DMS114 treated with DMSO at 0.1 percent for 48 hours (cell line): ENCODE results near the gene FAM53B.

ENCODE experiments used
- DNase-seq: peaks from one replicate; lab custom pipeline; 2025; ENCODE audit not compliant: unreplicated experiment; lab: John Stamatoyannopoulos, UW

The FAM53B gene

DNA sequence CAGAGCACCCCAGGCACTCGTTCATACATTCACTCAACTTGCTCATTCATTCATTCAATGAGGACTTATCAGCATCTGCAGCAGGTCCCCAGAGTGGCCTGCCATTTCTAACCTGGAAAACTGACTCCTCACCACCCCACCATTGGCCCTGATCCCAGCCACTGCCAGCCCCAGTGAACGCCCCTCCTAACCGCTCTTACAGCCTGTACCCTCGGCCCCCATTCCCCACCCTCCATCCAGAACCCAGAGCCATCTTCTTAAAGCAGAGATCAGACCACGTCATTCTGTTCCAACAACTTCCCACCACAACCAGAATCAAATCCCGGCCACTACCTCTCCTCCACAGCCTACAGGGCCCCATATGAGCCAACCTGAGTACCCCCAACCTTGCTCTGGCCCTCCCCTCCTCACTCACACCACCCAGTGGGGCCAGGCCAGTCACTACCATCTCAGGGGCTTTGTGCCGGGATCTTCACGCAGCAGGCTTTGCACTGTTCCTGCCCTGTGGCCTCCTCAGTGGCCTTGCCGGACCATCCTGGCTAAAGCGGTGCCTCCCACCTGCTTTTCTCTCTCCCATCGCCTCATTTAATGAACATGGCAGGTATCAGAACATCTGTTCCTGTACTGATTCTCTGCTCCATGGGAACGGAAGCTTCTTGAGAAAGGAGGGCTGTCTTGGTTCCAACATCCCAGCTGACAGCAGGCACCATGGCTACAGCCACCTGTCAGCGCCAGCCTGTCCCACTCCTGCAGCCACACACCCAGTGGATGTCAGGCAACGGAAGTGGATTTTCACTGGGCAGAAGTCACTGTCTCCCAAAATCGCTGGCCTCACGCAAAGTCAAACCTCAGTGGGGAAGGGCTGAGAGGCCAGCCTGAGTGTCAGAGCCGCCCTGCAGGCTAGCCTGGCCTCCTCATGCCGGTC is 45.4 kb downstream of the FAM53B start:
- no peak for DNase-seq

DNA sequence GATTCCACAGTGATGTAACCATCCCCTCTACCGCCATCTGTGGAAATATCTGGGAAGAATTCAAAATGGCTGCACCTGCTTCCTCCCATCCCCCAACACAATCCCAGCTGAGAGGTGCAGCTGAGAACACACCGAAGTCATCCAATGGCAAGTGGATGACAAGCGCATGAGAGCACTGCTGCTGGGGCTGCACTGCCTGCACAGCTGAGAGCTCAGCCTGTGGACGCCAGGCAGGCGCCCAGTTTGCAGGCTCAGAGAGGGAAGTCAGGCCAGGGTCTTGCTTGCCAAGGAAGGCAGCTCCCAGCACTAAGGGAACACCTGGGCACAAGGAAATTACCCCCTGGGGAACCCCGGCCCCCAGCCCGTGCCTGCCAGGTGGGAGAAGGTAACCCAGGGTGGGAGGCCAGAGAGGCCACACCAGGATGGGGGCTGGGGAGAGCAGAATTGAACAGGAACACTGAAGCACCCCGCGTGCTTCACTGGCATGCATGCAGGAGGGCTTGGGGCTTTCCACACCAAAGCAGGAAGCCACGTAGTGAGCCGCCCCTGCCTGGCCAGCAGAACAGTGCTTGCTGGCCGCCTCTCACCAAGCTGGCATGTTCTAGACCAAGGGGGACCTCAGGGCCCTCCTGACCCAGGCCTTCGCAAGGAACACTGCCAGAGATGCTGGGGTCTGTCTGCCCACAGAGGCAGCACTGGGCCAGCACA is 46.2 kb downstream of the FAM53B start:
- DNase-seq, result no peak

DNA sequence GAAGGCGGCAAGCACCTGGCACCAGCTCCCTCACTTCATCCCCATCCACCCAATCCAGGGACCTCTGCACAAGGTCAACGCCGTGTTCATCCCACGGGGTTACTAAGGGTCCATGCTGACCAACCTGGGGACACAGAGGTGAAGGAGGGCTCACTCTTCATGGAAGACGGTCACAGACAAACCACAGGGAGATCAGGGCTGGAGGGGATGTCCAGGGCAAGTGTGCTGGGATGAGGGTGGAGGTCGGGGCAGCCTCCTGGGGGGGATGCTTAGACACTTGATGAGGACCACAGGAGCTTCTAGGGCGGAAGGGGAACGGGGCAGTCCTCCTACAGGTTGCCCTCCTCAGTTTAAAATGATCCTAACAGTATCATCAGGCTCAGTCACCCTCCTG is 46.7 kb downstream of the FAM53B start:
- DNase-seq, result no peak

DNA sequence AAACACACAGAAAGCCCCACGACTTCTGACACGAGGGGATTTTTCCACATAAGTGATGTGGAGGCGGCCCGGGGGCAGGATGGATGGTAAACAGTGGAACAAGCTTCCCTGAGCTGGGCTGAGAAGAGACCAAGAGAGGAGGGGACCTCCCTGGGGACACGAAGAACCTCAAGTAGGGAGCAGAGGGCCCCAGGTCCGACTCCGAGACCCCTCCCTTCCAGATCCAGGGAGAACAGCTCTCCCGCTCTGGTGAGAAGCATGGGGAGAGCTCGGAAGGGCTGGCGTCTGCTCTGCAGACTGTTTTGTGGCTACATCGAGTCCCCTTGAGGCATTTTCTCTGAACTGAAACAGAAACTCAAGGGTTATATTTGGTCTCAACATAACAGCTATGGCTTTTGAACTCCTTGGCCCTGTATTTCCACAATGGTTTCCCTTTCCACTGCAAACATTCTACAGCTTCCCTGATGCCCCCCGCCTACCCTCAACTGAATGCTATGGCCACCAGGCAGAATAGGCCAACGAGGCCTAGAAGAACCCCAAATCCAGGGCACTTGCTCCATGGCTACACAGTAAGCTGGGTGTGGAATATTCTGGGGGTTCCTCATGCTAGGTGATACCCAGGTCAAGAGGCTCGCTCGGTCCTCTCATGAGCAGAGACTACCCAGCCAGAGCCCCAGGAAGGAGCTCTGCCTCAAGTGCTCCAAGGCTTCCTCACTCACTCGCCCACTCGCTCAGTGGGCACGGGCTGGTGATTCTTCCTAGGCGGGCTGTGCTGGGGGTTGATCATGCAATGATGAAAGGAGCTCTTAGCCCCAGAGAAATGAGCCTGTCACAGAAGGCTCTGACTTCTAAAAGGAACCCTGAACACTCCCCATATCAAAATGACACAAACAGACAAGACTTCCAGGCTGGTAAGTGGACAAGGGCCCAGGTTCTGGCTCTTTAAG is 47.5 kb downstream of the FAM53B start:
- DNase-seq, result no peak

DNA sequence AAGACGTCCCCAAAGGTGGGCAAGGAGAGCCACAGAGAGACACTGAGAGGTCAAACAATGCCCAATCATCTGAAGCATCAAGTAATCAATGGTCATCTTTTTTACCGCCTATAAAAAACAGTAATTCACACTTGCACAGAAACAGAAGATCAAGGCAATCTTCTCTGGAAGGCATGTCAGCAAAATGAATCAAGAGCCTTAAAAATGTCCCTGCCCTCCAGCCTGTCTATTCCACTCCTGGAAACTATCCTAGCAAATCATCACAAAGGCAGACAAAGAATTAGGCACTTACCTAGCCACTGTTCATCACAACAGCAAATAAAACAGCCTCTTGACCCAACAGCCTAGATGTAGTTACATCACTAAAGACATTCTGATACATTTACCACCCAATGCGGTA is 48.9 kb downstream of the FAM53B start:
- no peak for DNase-seq

DNA sequence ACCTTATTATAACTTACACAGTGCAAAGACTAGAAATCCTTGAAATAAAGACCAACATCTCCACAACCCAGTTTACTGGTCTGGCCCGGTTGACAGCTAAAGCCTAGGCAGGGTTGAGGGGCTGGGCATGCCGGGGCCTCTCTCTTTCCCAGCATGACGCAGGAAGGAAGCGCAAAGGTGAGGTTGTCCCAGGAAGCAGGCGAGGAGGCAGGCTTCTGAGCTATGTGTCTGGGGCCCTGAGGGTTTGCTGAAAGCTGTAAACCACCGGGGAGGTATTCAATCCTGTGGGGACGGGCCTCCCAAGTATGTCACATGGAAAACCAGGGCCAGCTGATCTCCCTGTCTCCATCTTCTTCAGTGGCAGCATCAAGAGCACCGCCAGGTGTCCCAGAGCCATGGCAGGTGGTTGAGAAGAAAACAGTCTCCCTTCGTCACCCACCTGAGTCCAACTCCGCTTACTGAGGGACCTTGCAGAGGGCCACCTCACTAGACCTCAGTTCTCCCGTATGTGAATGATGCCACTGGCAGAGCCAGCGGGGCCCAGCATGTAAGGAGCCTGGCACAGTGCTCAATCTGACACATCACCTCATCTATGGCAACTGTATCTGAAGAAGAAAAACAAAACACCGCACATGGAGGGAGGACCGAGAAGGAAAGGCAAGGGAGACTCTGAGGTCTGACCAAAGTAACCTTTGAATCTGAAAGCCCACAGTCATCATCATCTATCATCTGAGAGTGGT is 49.5 kb downstream of the FAM53B start:
- DNase-seq, result no peak

DNA sequence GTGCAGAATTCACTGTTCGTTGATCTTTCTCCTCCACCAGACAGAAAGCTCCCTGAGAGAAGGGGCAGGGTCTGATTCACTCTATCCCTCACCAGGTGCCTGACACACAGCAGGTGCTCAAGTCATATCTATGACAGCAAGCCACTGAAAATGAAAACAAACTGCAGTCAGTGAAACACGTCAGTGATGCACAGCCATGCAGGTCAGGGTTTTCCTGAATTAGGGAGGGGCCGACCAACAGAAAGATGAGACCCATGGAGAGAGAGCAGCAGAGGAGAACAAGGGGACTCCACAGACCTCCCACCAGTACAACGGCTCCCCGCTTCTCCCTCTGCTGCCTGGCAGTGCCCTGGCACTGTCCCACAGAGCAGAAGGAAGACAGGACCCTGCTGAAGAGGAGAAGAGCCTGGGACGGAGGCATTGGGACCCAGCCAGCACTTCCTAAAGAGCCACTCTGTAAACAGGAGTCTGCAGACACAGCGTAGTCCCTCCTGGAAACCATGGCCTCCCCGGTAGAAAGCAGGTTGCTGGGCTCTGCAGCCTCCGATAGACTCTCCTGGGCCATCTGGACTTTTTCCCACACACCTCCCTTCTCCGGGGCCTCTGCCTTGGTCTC is 50.3 kb downstream of the FAM53B start:
- DNase-seq, result no peak

DNA sequence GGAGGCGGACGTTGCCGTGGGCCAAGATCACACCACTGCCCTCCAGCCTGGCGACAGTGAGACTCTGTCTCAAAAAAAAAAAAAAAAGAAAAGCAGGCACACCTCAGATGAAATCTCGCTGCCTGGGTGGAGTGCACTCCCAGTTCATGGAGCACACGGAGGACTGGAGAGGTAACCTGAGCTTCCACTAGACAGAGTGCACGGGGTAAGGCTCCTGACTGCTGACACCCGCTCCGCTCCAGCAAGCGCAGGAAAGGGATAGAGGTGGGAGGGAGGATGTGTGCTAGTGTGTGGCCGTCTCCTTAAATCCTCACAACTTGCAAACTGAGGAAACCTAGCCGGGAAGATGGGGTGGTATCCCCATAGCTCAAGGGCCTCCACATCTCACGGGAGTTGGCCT is 50.8 kb downstream of the FAM53B start:
- DNase-seq, result no peak

DNA sequence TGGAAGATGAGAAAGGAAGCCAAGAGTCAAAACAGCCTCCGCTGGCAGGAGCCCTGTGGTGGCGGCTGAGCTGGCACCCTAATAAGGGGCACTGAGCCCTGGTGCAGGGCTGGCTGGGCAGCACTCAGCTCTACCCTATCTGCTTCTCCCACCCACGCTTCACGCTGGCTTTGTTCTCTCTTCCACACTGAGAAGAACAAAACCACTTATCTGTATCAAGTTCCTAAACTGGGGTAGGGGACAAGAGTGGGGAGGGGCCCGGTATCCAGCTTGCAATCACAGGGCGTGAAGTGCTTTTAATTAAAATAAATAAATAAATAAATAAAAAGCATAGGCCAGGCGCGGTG is 52.1 kb downstream of the FAM53B start:
- DNase-seq, result no peak

DNA sequence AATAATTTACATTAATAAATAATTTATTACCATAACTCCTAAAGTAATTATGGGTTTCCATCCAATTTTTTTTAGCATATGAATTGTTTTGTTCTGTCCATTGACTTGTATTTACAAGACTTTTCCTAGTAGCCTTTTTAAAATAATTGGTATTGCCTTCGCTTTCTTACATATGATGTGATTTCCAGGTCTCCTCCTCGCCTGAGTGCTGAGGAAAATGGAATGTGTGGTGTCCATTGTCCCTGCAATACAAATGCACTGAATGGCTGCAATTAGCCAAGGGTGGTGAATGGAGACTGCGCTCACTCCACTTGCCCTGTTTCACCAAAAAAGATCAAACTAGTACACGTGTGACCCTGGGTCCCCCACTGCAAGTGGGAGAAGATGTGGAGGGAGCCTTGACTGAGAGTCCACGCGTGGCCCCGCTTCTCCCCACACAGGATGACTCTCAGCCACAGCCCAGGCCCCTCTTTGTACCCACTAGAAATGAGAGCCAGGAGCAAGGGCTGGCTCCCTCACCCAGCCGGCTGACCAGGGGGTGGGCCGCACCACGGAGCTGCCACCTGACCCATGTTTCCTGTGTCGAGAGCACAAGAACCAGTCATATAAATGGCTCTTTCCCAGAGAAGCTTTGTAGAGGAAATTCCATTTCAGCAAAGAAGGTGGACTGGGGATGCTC is 52.6 kb downstream of the FAM53B start:
- DNase-seq, result no peak

DNA sequence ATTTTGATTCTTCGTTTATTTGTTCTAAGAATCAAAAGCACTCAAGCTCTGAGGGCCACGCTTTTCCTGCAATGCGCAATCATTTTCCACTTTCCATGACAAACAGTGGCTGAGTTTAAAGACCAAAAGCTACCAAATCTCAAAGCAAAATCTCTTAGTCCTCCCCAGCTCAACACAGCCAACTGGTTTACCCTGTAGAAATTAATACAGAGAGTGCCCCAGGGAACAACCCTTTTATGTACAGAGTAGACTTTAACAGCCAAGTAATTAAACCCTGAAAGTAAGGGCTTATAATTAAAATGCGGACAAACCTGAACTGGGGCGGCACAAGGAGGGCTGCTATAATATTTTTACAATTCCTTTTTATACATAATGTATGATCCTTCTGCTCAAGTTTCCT is 53.2 kb downstream of the FAM53B start:
- DNase-seq, result no peak

DNA sequence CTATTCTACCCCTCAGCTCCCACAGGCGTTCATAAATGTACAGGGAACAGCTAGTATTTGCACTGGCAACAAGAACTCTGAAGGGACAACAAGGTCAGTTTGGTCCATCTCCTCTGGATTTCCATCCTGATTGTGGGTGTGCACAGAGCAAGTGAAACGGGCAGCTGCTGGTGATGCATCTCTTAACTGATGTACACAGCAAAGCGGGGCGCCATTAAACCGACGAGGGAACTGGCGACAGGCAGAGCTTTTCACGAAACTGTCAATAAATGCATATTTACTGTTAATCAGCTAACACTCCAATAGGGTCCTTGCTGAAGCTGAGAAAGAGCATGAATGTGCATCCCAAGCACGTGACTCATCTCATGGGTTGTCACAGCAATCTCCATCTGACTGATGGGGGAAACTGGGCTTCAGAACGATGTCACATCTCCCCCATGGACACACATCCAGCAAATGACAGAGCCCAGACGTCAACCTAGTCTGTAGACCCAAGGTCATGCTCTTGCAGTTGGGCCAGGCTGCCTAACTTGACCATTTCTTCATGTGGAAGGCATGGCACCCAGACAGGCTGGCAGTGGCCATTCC is 54.2 kb downstream of the FAM53B start:
- no peak for DNase-seq

DNA sequence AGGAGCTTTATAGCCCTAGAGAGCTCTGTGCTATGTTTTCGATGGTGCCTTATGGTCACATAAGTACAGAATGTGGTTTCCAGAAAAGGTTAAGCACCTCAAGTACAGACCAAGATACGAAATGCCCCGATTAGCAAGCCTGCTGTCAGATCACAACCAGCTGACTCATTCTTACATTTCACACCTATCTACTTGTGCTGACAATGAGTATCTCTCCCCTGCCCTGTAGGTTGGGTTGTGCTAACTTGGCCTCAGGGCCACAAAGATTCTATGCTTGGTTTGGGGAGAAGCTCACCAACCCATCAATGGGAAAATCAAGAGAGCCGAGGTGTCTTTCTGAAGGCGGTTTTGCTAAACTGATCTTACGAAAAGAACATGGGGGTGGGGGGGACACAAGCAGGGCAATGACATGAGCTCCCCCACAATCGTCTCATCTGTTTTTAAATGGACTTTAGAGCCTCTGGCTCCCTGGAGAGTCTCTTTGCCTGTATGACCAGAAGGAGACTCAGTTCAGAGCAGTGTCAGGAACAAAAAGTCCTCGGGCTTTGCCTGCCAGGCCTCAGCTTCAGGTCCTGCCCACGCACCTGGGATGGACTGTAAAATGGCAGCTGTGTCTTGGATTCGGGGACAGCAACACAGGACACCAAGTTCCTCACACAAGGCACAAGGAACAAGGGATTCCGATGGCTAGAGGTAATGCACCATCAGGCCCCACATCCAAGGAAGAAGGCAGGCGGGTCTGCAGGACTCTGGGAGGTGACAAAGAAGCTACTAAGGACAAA is 55.1 kb downstream of the FAM53B start:
- DNase-seq, result no peak

DNA sequence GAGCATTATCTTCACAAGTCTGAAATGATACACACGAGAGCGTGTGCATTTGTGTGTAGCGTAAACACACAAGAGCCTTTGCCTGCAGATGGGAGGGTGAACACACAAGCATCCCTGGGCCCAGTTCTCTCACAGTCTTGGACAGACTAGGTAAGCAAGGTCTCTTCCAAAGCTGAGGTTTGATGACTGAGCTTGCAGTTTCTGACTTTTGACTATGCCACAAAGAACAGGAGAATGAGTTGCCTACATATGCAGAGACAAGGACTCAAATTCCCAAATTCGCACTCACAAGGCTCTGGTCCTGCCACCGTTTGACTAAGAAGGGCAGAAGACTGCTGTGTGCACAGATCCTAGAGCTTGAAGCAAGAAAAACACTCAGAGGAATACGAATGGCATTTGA is 55.8 kb downstream of the FAM53B start:
- no peak for DNase-seq

DNA sequence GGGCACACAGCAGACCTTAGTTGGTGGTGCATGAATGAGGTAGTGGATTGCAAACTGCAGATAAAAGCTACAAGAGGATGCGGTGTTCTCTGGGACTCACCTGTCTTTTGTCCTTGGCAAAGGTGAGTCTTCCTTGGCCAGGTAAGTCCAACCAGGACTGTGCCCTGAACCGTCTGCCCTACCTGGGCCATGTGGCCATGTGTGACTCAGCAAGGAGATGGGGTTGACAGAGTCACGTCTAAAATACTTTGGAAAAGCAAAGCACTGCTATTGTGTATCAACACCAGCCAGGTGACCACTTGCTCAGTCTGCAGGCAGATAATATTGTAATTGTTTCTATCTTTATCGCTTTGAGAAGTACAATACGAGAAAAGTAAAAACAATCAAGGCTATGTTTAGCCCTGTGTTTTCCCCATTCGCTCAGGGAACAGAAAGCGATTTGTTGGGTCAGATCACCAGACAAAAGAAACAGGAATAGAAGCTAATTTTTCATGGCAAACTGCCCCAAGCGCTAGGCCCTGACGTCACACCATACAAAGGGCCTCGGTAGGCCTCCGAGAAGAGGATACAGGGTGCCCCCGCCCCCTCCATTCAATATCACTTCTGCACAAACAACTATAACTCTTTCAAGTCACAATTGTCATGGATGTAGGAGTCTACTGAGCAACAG is 57.3 kb downstream of the FAM53B start:
- DNase-seq, result no peak

DNA sequence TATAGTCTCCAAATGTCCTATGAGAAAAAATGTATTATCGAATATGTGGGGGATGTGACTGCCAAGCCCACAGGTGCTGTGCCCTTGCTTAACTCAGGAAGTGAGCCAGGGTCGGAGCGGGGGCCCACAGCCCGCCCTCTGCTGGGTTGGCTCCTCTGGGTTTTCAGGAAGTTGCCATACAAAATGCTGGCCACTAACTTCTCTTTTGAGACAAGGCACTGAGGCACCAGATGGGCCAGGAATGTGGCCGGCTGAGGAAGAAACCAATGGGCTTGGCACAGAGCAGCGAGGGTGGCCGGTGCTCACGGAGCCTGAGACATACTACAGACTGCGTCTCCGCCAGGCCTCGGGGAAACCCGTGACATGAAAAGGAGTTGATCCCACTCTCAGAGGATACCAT is 58.9 kb downstream of the FAM53B start:
- no peak for DNase-seq

DNA sequence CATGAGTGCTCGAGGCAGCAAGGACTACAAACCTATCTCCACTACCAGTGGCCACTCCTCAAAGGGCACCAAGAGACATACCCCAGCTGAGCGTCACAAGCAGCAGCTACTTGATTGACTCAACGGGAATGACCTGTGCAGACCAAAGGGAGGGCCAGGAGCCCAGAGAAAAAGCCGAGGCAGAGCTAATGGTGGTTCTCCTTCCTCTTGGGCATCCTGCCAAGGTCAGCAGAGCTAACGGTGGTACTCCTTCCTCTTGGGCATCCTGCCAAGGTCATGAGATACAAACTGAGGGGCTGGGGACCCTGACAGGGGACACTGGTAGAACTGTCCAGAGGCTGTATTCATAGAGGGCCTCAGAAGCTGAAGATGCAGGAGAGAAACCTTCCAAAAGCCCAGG is 60.4 kb downstream of the FAM53B start:
- no peak for DNase-seq
